Kidney (tissue), 14 donors: ENCODE results near the gene BCL2L1. TPM values are rescaled to one million over a fixed set of nuclear protein-coding genes. Genes with fewer than 3 reads are reported as not detected.

ENCODE experiments used
- DNase-seq, 5 donors: peaks; one replicate each; pipeline ENCODE4 v3.0.0-alpha.2; 2013 to 2020
- FAIRE-seq: peaks from 2 replicates; lab custom pipeline; 2012; peaks lifted over from hg19 to GRCh38; lab: Jason Lieb, UNC
- H3K27ac ChIP-seq, 2 donors: one replicate each; pipeline ENCODE4 v1.7.0; 2013; ENCODE audit warnings: low read depth in 2 of 2, low read length in 2 of 2, inconsistent platforms in 1 of 2
- H3K27me3 ChIP-seq: one replicate; pipeline ENCODE4 v1.7.1; 2013; ENCODE audit warnings: low read length, inconsistent platforms; ENCODE audit not compliant: control insufficient read depth, insufficient read depth
- H3K36me3 ChIP-seq, 3 donors: one replicate each; pipeline versions ENCODE4 v1.7.0 to v1.7.1; 2013; ENCODE audit warnings: low read length in 3 of 3, control low read depth in 1 of 3, inconsistent platforms in 1 of 3; ENCODE audit not compliant: insufficient read depth in 3 of 3, control insufficient read depth in 2 of 3
- H3K4me1 ChIP-seq, 3 donors: one replicate each; pipeline versions ENCODE4 v1.7.0 to v1.7.1; 2013; ENCODE audit warnings: low read length in 3 of 3, inconsistent platforms in 1 of 3, low read depth in 1 of 3; ENCODE audit not compliant: control insufficient read depth in 2 of 3, insufficient read depth in 2 of 3
- H3K4me3 ChIP-seq, 3 donors: one replicate each; pipeline versions ENCODE4 v1.7.0 to v1.8.1; 2013; ENCODE audit warnings: low read length in 3 of 3, control low read depth in 1 of 3, inconsistent platforms in 1 of 3
- H3K9ac ChIP-seq, 3 donors: one replicate each; pipeline versions ENCODE4 v1.7.0 to v1.7.1; 2013; ENCODE audit warnings: low read length in 3 of 3, control low read depth in 1 of 3, inconsistent platforms in 1 of 3
- H3K9me3 ChIP-seq, 3 donors: one replicate each; pipeline versions ENCODE4 v1.7.0 to v1.7.1; 2013; ENCODE audit warnings: low read length in 3 of 3, control low read depth in 1 of 3, inconsistent platforms in 1 of 3; ENCODE audit not compliant: control insufficient read depth in 2 of 3, insufficient read depth in 1 of 3
- intact Hi-C: fragments of 100-400 bp; cut with DNase I; formaldehyde crosslinking; loops from one replicate; pipeline ENCODE4 v1.11.1; 2022
- polyA plus RNA-seq: library from polyadenylated mRNA; stranded (reverse); fragments of 350-450 nt; fragmentation: Illumina TruSeq; extraction: RNeasy Lipid Tissue Mini Kit (QIAGEN cat#74804); gene quantifications from one replicate; pipeline ENCODE4 v1.2.3, GENCODE V29; 2014; ENCODE audit warnings: low read depth, low replicate concordance; ENCODE audit not compliant: insufficient read depth
- total RNA-seq: library from RNA; stranded (reverse); fragmentation: NEBNext Ultra II Directional; extraction: Animal tissue kit (Norgen Biotek cat#: 25700); gene quantifications from one replicate; pipeline ENCODE4 v1.2.1, GENCODE V29; 2021
- TF ChIP-seq, protein P1 (sequence below): IDR thresholded peaks from 3 replicates; pipeline ENCODE4 v1.5.1; 2012; ENCODE audit warnings: mild to moderate bottlenecking, moderate library complexity, borderline replicate concordance; ENCODE audit not compliant: insufficient read depth; ENCODE audit errors: extremely low read depth
- donor health status: control.
- donor health status: control.
- donor health status: control.
- donor health status: control.
- donor health status: control.
- donor health status: DM: yes; HTN: yes; CAD: no.
- donor health status: Normal renal cell carcinoma (clear cell type).

The BCL2L1 gene
- total and polyA plus RNA-seq, 2 donors from 2014 or later: 132 to 139 TPM

DNA sequence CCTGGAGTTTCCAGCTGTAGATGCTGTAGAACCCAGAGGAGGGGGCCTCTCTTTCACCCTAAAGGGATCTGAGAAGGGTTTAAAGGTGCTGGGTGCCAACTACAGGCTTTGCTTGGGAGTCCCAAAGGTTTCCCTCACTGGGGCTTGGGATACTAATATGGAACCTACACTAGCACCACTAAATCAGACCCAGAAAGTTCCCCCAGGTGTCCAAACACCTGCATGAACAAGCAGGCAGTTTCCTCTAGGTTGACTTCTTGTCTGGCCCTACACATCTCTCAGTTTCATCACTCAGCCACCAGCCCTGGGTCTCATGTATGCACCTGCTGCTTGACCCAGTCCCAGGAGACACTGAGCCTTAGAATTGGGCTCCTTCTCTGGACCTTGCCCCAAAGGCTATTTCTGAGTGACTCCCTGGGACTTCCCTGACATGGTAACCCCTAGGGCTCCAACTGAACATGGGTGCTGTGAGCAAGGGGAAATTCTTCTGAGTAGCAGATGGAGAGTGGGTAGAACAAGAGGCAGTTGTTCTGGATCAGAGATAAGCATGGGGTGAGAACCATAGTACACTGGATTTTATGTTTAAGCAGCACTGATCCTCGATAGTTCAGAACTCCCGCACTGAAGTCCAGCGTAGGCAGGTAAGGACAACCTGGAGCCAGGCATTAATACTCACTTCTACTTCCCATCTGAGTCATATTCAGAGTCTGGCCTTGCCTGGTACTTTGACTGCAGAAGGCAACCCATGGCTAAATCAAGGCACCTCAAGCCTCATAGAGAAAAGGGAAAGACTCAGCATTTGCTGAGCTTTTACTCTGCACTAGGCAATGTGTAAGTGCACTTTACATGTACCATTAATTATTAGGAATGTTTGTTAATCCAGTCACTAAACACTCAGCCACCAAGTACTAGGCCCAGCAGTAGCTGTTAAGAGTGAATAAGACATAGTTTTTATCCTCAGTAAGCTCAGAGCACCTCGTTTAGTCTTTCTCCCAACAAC lies 16.8 kb downstream of the BCL2L1 start:
- H3K9me3 ChIP-seq: no peaks in the 10 kb centered on the region
- no peak for FAIRE-seq
- H3K27ac ChIP-seq: peak overlapping the region; percentile 61 to 62
- peaks cover 0 to 51% (median 48%) of the 10 kb centered on the region in 3 donors for H3K4me1 ChIP-seq
- no peak for DNase-seq
- H3K9ac ChIP-seq: peak overlapping the region in 1 of 3 donors; percentile 14
- peaks cover 2 to 26% (median 21%) of the 10 kb centered on the region in 3 donors for H3K36me3 ChIP-seq
- no peaks in the 10 kb centered on the region for H3K27me3 ChIP-seq
- intact Hi-C loops: no loop called here
- TF ChIP-seq, protein P1, sequence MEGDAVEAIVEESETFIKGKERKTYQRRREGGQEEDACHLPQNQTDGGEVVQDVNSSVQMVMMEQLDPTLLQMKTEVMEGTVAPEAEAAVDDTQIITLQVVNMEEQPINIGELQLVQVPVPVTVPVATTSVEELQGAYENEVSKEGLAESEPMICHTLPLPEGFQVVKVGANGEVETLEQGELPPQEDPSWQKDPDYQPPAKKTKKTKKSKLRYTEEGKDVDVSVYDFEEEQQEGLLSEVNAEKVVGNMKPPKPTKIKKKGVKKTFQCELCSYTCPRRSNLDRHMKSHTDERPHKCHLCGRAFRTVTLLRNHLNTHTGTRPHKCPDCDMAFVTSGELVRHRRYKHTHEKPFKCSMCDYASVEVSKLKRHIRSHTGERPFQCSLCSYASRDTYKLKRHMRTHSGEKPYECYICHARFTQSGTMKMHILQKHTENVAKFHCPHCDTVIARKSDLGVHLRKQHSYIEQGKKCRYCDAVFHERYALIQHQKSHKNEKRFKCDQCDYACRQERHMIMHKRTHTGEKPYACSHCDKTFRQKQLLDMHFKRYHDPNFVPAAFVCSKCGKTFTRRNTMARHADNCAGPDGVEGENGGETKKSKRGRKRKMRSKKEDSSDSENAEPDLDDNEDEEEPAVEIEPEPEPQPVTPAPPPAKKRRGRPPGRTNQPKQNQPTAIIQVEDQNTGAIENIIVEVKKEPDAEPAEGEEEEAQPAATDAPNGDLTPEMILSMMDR: no peak
- no peak overlapping the region for H3K4me3 ChIP-seq

DNA sequence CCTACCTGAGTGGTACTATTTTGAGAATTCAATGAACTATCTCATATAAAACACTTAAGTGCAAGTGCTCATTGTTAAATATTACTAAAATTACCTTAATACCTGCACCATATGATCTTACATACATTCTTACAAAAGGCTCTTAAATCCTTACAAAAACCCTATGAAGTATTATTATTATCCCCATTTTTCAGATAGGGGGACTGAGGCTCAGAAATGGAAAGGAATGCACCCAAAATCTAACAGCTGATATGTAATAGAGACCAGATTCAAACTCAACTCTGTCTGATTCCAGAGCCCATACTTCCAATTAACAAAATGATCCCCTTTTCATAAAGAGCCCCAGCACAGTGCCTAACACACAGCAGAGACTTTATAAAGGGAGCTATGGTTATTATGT lies 17.5 kb downstream of the BCL2L1 start:
- peak overlapping the region; percentile 19 to 76 for H3K27ac ChIP-seq

DNA sequence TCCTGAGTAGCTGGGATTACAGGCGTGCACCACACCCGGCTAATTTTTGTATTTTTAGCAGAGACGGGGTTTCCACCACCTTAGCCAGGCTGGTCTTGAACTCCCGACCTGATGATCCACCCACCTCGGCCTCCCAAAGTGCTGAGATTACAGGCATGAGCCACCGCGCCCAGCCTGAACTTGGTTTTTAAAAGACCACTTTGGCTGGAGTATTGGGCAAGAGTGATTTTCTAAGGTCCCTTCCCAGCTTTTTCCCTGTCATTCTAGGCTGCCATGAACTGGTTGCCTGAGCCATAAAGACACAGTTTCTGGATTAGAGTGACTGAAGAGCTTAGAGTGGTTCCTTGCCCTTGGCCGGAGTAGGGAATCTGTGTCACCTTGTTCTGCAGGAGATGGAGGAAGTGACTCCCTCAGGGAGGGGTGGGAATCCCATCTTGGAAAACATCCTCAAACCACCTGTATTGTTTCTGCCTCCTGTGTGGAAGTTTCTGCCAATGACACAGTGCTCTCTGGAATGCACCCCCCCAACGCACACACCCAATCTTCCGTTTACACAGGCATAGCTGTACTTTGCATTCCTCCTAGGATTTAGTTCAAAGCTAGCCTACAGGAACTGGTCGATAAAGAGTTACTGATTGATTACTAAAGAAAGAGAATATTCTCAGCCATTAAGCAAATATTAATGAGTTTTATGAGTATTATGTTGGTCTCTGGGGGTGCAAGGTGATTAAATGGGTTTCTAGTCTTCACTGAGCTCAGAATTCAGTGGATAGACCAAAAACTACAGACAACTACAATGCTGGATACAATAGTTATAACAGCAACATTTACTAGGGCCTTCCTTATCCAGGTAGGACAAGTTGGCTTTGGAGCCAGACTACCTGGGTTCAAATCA lies 18.2 kb downstream of the BCL2L1 start:
- Histone ChIP-seq H3K27ac (peak overlapping the region; percentile 19 to 76), H3K4me3 (no peak overlapping the region), H3K9me3 (no peaks in the 10 kb centered on the region), H3K9ac (no peak overlapping the region), H3K36me3 (peaks cover 0 to 22% (median 21%) of the 10 kb centered on the region in 3 donors), H3K27me3 (no peaks in the 10 kb centered on the region), H3K4me1 (peaks cover 0 to 54% (median 51%) of the 10 kb centered on the region in 3 donors)
- intact Hi-C loops: no loop called here
- TF ChIP-seq, protein P1: no peak
- DNase-seq (peak in 2 of 5 donors; percentile 43 to 58), FAIRE-seq (no peak)

More for the DNA sequence above, 17.5 kb downstream of the BCL2L1 start:
- peaks cover 2 to 22% (median 21%) of the 10 kb centered on the region in 3 donors for H3K36me3 ChIP-seq
- H3K4me3 ChIP-seq: no peak overlapping the region
- H3K4me1 ChIP-seq: peaks cover 0 to 48% (median 47%) of the 10 kb centered on the region in 3 donors
- no peak overlapping the region for H3K9ac ChIP-seq
- DNase-seq (no peak), FAIRE-seq (no peak)
- no peaks in the 10 kb centered on the region for H3K27me3 ChIP-seq
- TF ChIP-seq, protein P1: no peak
- intact Hi-C loops: no loop called here
- no peaks in the 10 kb centered on the region for H3K9me3 ChIP-seq
